Adrenal gland (tissue), 5 donors: Measurements from ENCODE around the gene ANXA9.

Source experiments
- POLR2A ChIP-seq, 2 donors: fragments of 450-650 bp; IDR thresholded peaks; one replicate each; pipeline ENCODE4 v1.6.1; 2017; ENCODE audit warnings: antibody characterized with exemption in 2 of 2, mild to moderate bottlenecking in 2 of 2, moderate library complexity in 1 of 2
- TF ChIP-seq, protein P1 (sequence below), 6 experiments: fragments of 450-650 bp in 4 of 6; fragments of 200-600 bp in 2 of 6; sonication (generic) in 1 of 6; IDR thresholded peaks; 1 replicate in 5 of 6; 2 replicates in 1 of 6; pipeline versions ENCODE4 v1.5.1 to v1.8.0; 2016 to 2021; ENCODE audit warnings: antibody characterized with exemption in 6 of 6, mild to moderate bottlenecking in 2 of 6, moderate library complexity in 1 of 6
- donor health status: DM: no; HTN: no; CAD: no.

DNA sequence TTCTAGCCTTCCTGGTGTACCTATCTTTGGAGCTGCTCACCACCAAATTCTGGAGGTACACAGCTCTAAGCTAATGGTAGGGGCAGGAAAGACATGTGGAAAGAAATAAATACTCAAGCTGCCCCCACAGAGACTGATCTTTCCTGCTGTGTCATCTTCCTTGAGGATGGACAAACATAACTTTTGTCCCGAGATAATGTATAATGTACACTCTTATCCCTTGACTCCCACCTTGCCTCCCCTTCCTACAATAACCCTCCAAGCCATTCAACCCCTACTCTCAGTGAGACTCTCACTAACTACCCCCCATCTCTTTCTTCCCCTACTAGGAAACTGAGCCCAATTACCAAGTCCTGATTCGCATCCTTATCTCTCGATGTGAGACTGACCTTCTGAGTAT lies 12.2 kb downstream of the ANXA9 start:
- TF ChIP-seq, protein P1, sequence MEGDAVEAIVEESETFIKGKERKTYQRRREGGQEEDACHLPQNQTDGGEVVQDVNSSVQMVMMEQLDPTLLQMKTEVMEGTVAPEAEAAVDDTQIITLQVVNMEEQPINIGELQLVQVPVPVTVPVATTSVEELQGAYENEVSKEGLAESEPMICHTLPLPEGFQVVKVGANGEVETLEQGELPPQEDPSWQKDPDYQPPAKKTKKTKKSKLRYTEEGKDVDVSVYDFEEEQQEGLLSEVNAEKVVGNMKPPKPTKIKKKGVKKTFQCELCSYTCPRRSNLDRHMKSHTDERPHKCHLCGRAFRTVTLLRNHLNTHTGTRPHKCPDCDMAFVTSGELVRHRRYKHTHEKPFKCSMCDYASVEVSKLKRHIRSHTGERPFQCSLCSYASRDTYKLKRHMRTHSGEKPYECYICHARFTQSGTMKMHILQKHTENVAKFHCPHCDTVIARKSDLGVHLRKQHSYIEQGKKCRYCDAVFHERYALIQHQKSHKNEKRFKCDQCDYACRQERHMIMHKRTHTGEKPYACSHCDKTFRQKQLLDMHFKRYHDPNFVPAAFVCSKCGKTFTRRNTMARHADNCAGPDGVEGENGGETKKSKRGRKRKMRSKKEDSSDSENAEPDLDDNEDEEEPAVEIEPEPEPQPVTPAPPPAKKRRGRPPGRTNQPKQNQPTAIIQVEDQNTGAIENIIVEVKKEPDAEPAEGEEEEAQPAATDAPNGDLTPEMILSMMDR (IDR thresholded peaks at IDR 0.05): no peak
- no peak for TF ChIP-seq POLR2A (IDR thresholded peaks at IDR 0.05)
